H1 (cell line): ENCODE results near the gene PRSS2. TPM values are rescaled to one million over a fixed set of nuclear protein-coding genes. Genes with fewer than 3 reads are reported as not detected.
A peak's percentile ranks its signal among the peaks of the same experiment; 100 is the strongest.

Experiments
- CTCF ChIA-PET: fragments of 300-600 bp; sonication (Branson Sonifier 250); formaldehyde crosslinking; loops from one replicate; lab custom pipeline; 2021; ENCODE audit not compliant: partially characterized antibody; lab: Charles Lee
- POLR2A ChIA-PET: fragments of 300-600 bp; sonication (Branson Sonifier 250); formaldehyde crosslinking; loops from one replicate; lab custom pipeline; 2021; ENCODE audit warnings: inconsistent platforms; ENCODE audit not compliant: partially characterized antibody; lab: Charles Lee
- DNase-seq, 2 experiments: peaks; one replicate each; pipeline versions ENCODE4 v3.0.0 to v3.0.0-alpha.2; 2010 to 2022; ENCODE audit warnings: low spot score in 2 of 2, low read depth in 1 of 2, mixed read lengths in 1 of 2
- FAIRE-seq: peaks from 2 replicates; lab custom pipeline; 2011; peaks lifted over from hg19 to GRCh38; lab: Jason Lieb, UNC
- H2AFZ ChIP-seq: 2 replicates; pipeline ENCODE4 v1.8.1; 2012; ENCODE audit warnings: low read length, inconsistent platforms
- H2AK5ac ChIP-seq: 2 replicates; pipeline ENCODE4 v1.6.1; 2013; ENCODE audit warnings: low read depth, low read length
- H2BK120ac ChIP-seq: replicated peaks from 2 replicates; pipeline ENCODE3; 2013; ENCODE audit warnings: low read depth, low read length, inconsistent platforms
- H2BK12ac ChIP-seq: 2 replicates; pipeline ENCODE4 v1.6.1; 2013; ENCODE audit warnings: low read depth, low read length
- H2BK15ac ChIP-seq: 2 replicates; pipeline ENCODE4 v1.6.1; 2013; ENCODE audit warnings: low read length
- H2BK20ac ChIP-seq: 2 replicates; pipeline ENCODE4 v1.6.1; 2013; ENCODE audit warnings: low read length
- H2BK5ac ChIP-seq: 2 replicates; pipeline ENCODE4 v1.6.1; 2013; ENCODE audit warnings: low read depth, low read length
- H3K14ac ChIP-seq: 2 replicates; pipeline ENCODE4 v1.6.1; 2013; ENCODE audit warnings: inconsistent platforms; ENCODE audit not compliant: insufficient read length
- H3K18ac ChIP-seq: 2 replicates; pipeline ENCODE4 v1.6.1; 2013; ENCODE audit warnings: low read length; ENCODE audit errors: extremely low read depth
- H3K23ac ChIP-seq: 2 replicates; pipeline ENCODE4 v1.6.1; 2013; ENCODE audit warnings: inconsistent platforms; ENCODE audit not compliant: insufficient read length
- H3K23me2 ChIP-seq: 2 replicates; pipeline ENCODE4 v1.6.1; 2013; ENCODE audit warnings: low read depth, low read length
- H3K27ac ChIP-seq: 2 replicates; pipeline ENCODE4 v1.6.1; 2011; ENCODE audit warnings: low read depth, low read length, inconsistent platforms
- H3K27me3 ChIP-seq, 4 experiments: replicated peaks in 1 of 4; 1 replicate in 1 of 4; 2 replicates in 3 of 4; pipeline versions ENCODE4 v1.6.1 to v1.8.1; 2011 to 2013; ENCODE audit warnings: low read length in 3 of 4, mild to moderate bottlenecking in 3 of 4, inconsistent platforms in 2 of 4, mixed read lengths in 2 of 4, moderate library complexity in 1 of 4; ENCODE audit not compliant: control insufficient read depth in 3 of 4, insufficient read depth in 3 of 4; ENCODE audit errors: extremely low read depth in 1 of 4
- H3K36me3 ChIP-seq, 4 experiments: 2 replicates each; pipeline versions ENCODE4 v1.6.1 to v1.8.1; 2011 to 2013; ENCODE audit warnings: mild to moderate bottlenecking in 4 of 4, low read length in 3 of 4, moderate library complexity in 2 of 4, control low read depth in 1 of 4, inconsistent platforms in 1 of 4; ENCODE audit not compliant: insufficient read depth in 4 of 4, control insufficient read depth in 2 of 4
- H3K4ac ChIP-seq: replicated peaks from 2 replicates; pipeline ENCODE3; 2013; ENCODE audit warnings: low read length, low read depth, mixed read lengths, inconsistent platforms; ENCODE audit not compliant: insufficient read length
- H3K4me1 ChIP-seq, 4 experiments: replicated peaks in 1 of 4; 1 replicate in 1 of 4; 2 replicates in 3 of 4; pipeline versions ENCODE4 v1.6.1 to v1.8.1; 2011 to 2013; ENCODE audit warnings: low read length in 3 of 4, inconsistent platforms in 2 of 4, mixed read lengths in 1 of 4; ENCODE audit not compliant: insufficient read depth in 4 of 4, control insufficient read depth in 3 of 4
- H3K4me2 ChIP-seq, 2 experiments: 2 replicates each; pipeline versions ENCODE4 v1.6.1 to v1.8.1; 2011 to 2013; ENCODE audit warnings: low read depth in 2 of 2, low read length in 2 of 2, control low read depth in 1 of 2, inconsistent platforms in 1 of 2, mild to moderate bottlenecking in 1 of 2; ENCODE audit not compliant: insufficient read depth in 1 of 2
- H3K4me3 ChIP-seq, 4 experiments: fragments of 200-600, 300-600 bp in 1 of 4; sonication (generic), shearing (Covaris generic), sonication (Bioruptor Twin) in 1 of 4; 2 replicates each; pipeline versions ENCODE4 v1.5.1 to v1.8.1; 2011 to 2016; ENCODE audit warnings: low read length in 4 of 4, low read depth in 3 of 4, control low read depth in 2 of 4, inconsistent platforms in 2 of 4, mild to moderate bottlenecking in 2 of 4, mixed read lengths in 1 of 4, moderate library complexity in 1 of 4; ENCODE audit not compliant: insufficient read depth in 2 of 4; ENCODE audit errors: extremely low read depth in 1 of 4
- H3K56ac ChIP-seq: replicated peaks from 2 replicates; pipeline ENCODE3; 2013; ENCODE audit warnings: low read depth, mild to moderate bottlenecking, mixed read lengths, low read length, inconsistent platforms; ENCODE audit not compliant: insufficient read length
- H3K79me1 ChIP-seq: 2 replicates; pipeline ENCODE4 v1.6.1; 2013; ENCODE audit warnings: low read depth, low read length, control low read depth
- H3K79me2 ChIP-seq, 2 experiments: 2 replicates each; pipeline versions ENCODE4 v1.6.1 to v1.8.1; 2012 to 2013; ENCODE audit warnings: low read length in 2 of 2, mild to moderate bottlenecking in 2 of 2, inconsistent platforms in 1 of 2; ENCODE audit not compliant: insufficient read depth in 2 of 2, control insufficient read depth in 1 of 2
- H3K9ac ChIP-seq, 4 experiments: replicated peaks in 1 of 4; 1 replicate in 1 of 4; 2 replicates in 3 of 4; pipeline versions ENCODE4 v1.6.1 to v1.8.1; 2011 to 2013; ENCODE audit warnings: low read depth in 3 of 4, low read length in 3 of 4, control low read depth in 2 of 4, mild to moderate bottlenecking in 2 of 4, moderate library complexity in 2 of 4, inconsistent platforms in 1 of 4; ENCODE audit errors: extremely low read depth in 1 of 4
- H3K9me3 ChIP-seq, 2 experiments: 2 replicates each; pipeline versions ENCODE4 v1.6.1 to v1.8.1; 2012 to 2013; ENCODE audit warnings: mild to moderate bottlenecking in 2 of 2, moderate library complexity in 2 of 2, control low read depth in 1 of 2, inconsistent platforms in 1 of 2, low read depth in 1 of 2, low read length in 1 of 2, mixed read lengths in 1 of 2; ENCODE audit not compliant: insufficient read depth in 2 of 2
- H4K20me1 ChIP-seq, 2 experiments: replicated peaks in 1 of 2; 2 replicates each; pipeline versions ENCODE3 to v1.8.1; 2011 to 2013; ENCODE audit warnings: inconsistent platforms in 2 of 2, low read length in 2 of 2, mild to moderate bottlenecking in 1 of 2; ENCODE audit not compliant: insufficient read depth in 2 of 2, control insufficient read depth in 1 of 2
- H4K5ac ChIP-seq: 2 replicates; pipeline ENCODE4 v1.6.1; 2013; ENCODE audit warnings: low read length, low read depth, mixed read lengths, inconsistent platforms; ENCODE audit not compliant: insufficient read length
- H4K8ac ChIP-seq: 2 replicates; pipeline ENCODE4 v1.8.0; 2013; ENCODE audit warnings: mild to moderate bottlenecking, moderate library complexity, low read length, inconsistent platforms; ENCODE audit not compliant: insufficient read depth; ENCODE audit errors: extremely low read depth
- H4K91ac ChIP-seq: replicated peaks from 2 replicates; pipeline ENCODE3; 2013; ENCODE audit warnings: low read length, mixed read lengths, inconsistent platforms; ENCODE audit not compliant: insufficient read length
- CTCF ChIP-seq, 3 experiments: IDR thresholded peaks; 1 replicate in 2 of 3; 2 replicates in 1 of 3; pipeline versions ENCODE4 v1.5.1 to v1.6.1; 2011; ENCODE audit warnings: low read length in 3 of 3, mild to moderate bottlenecking in 3 of 3, inconsistent platforms in 2 of 3, low read depth in 1 of 3, moderate library complexity in 1 of 3; ENCODE audit not compliant: insufficient read depth in 1 of 3; ENCODE audit errors: control extremely low read depth in 1 of 3
- EP300 ChIP-seq, 2 experiments: IDR thresholded peaks; 1 replicate in 1 of 2; 2 replicates in 1 of 2; pipeline ENCODE4 v1.6.1; 2011 to 2012; ENCODE audit warnings: low read depth in 2 of 2, low read length in 2 of 2, mild to moderate bottlenecking in 2 of 2, borderline replicate concordance in 1 of 2, inconsistent platforms in 1 of 2, moderate library complexity in 1 of 2
- HDAC6 ChIP-seq: IDR thresholded peaks from one replicate; pipeline ENCODE4 v1.7.1; 2012; ENCODE audit warnings: low read depth, mild to moderate bottlenecking, inconsistent platforms, low read length, moderate library complexity
- JUND ChIP-seq: IDR thresholded peaks from 2 replicates; pipeline ENCODE4 v1.6.1; 2011; ENCODE audit warnings: mild to moderate bottlenecking, improper control_type of control experiment, low read length
- NANOG ChIP-seq: IDR thresholded peaks from 2 replicates; pipeline ENCODE4 v1.6.1; 2011; ENCODE audit warnings: low read length, low read depth, mild to moderate bottlenecking, inconsistent platforms; ENCODE audit not compliant: insufficient read depth, poor library complexity, severe bottlenecking
- PHF8 ChIP-seq: fragments of 200-600 bp; sonication (generic); conservative IDR thresholded peaks from 2 replicates; pipeline ENCODE4 v1.7.1; 2012; ENCODE audit warnings: low read depth, mild to moderate bottlenecking, inconsistent platforms, low read length, moderate library complexity
- SUZ12 ChIP-seq: fragments of 200-600 bp; sonication (generic); IDR thresholded peaks from 2 replicates; pipeline ENCODE4 v1.6.1; 2012; ENCODE audit warnings: mild to moderate bottlenecking, inconsistent platforms, low read length, moderate library complexity, mixed read lengths
- WGBS, 2 experiments: shearing (Covaris generic) in 1 of 2; methylation state at CpG; one replicate each; pipeline versions ENCODE4 v1.1.6 to v1.1.7; 2013 to 2015; ENCODE audit warnings: low lambda C conversion rate in 2 of 2, mixed read lengths in 2 of 2, inconsistent platforms in 1 of 2, low coverage in 1 of 2, missing lambda C conversion rate in 1 of 2; ENCODE audit not compliant: insufficient replicate concordance in 2 of 2, insufficient coverage in 1 of 2, insufficient read length in 1 of 2; ENCODE audit errors: extremely low coverage in 1 of 2, missing lambda C conversion rate in 1 of 2; 5-methylcytosine and 5-hydroxymethylcytosine counted together
- polyA plus RNA-seq, 7 experiments: library from polyadenylated mRNA; depleted of rRNA in 3 of 7; stranded (reverse) in 5 of 7; unstranded in 2 of 7; fragments of >200 nt in 5 of 7; fragments of 200-250 nt in 2 of 7; gene quantifications; 1 replicate in 5 of 7; 2 replicates in 1 of 7; 4 replicates in 1 of 7; pipeline versions ENCODE4 v1.2.1 to v1.2.3, GENCODE V29; 2011 to 2013; ENCODE audit warnings: missing spikeins in 2 of 7, mixed read lengths in 2 of 7
- total RNA-seq: library from RNA; stranded (reverse); fragmentation: NEBNext Ultra II Directional; extraction: Animal tissue kit (Norgen Biotek cat#: 25700); gene quantifications from 2 replicates; pipeline ENCODE4 v1.2.1, GENCODE V29; 2021

The PRSS2 gene
- total and polyA plus RNA-seq, 2 of the 8 experiments (the other 6 are each of a cell fraction or from before 2014, with no cell fraction given) = not detected

DNA sequence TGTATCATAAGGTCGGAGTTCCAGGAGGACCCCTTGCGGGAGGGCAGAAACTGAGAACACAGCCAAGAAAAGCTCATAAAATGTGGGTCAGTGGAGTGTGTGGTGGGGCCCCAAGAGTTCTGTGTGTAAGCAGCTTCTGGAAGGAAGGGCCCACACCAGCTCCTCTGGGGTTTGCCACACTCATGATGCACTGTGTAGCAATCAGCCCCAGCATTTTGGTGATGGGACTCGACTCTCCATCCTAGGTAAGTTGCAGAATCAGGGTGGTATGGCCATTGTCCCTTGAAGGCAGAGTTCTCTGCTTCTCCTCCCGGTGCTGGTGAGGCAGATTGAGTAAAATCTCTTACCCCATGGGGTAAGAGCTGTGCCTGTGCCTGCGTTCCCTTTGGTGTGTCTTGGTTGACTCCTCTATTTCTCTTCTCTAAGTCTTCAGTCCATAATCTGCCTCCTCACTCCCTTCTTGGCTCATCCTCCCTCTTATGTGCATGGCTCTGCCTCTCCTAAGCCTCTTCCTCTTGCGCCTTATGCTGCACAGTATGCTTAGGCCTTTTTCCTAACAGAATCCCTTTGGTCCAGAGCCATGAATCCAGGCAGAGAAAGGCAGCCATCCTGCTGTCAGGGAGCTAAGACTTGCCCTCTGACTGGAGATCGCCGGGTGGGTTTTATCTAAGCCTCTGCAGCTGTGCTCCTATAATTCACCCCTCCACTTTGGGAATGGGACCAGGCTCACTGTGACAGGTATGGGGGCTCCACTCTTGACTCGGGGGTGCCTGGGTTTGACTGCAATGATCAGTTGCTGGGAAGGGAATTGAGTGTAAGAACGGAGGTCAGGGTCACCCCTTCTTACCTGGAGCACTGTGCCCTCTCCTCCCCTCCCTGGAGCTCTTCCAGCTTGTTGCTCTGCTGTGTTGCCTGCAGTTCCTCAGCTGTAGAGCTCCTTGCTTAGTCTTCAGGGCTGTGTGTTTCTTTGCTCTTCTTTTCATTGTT is 17.8 kb downstream of the PRSS2 start:
- FAIRE-seq = no peak
- no peak overlapping the region for H3K14ac ChIP-seq
- no peak overlapping the region for H4K91ac ChIP-seq
- no peak overlapping the region for H2AFZ ChIP-seq
- no peaks in the 10 kb centered on the region for H3K79me2 ChIP-seq
- peak overlapping the region; percentile 72; the same call in 1 of the 2 replicates for H2BK15ac ChIP-seq
- H2AK5ac ChIP-seq = no peak overlapping the region
- H3K27ac ChIP-seq = no peak overlapping the region
- ChIA-PET POLR2A (interaction anchor here (0.6 to 0.7 kb wide), 2 partner anchors 27 to 107 kb away, joined by 3 read pairs; no protein-coding TSS in a partner anchor), CTCF (interaction anchor here (0.6 to 24.1 kb wide), 21 partner anchors 10 to 339 kb away, joined by 3 to 430 read pairs (median 3); no protein-coding TSS in a partner anchor)
- peak overlapping the region; percentile 60; the same call in 1 of the 2 replicates for H2BK12ac ChIP-seq
- H3K23ac ChIP-seq = no peak overlapping the region
- no peak overlapping the region for H4K5ac ChIP-seq
- H3K27me3 ChIP-seq = no peaks in the 10 kb centered on the region
- no peaks in the 10 kb centered on the region for H3K79me1 ChIP-seq
- H3K9ac ChIP-seq = no peak overlapping the region
- H2BK120ac ChIP-seq = no peak overlapping the region
- no peak overlapping the region for H4K8ac ChIP-seq
- 0 out of 2 replicates have a peak overlapping the region, but pooled peaks have one; percentile 17 for H3K18ac ChIP-seq
- no peaks in the 10 kb centered on the region for H3K23me2 ChIP-seq
- WGBS, 2 experiments = 88% methylated on average over 10 of the region's 10 CpGs; no CpG with 5 or more reads in 1 of the 2 experiments
- no peak overlapping the region for H3K56ac ChIP-seq
- H3K9me3 ChIP-seq = no peaks in the 10 kb centered on the region
- H4K20me1 ChIP-seq = no peaks in the 10 kb centered on the region
- H3K4me2 ChIP-seq = no peak overlapping the region
- H3K4ac ChIP-seq = no peak overlapping the region
- DNase-seq = no peak
- no peak overlapping the region for H2BK20ac ChIP-seq
- H3K4me3 ChIP-seq = no peak overlapping the region
- H2BK5ac ChIP-seq = 0 out of 2 replicates have a peak overlapping the region, but pooled peaks have one; percentile 12
- no peaks in the 10 kb centered on the region for H3K4me1 ChIP-seq
- no peaks in the 10 kb centered on the region for H3K36me3 ChIP-seq
- TF ChIP-seq PHF8 (no peak), CTCF (IDR thresholded peaks at IDR 0.05; ENCODE audit: control extremely low read depth in 1 of 3, insufficient read depth in 1 of 3, low read depth in 1 of 3, low read length in 3 of 3) (no peak), NANOG (no peak), HDAC6 (no peak), EP300 (IDR thresholded peaks at IDR 0.05; ENCODE audit: borderline replicate concordance in 1 of 2, low read depth in 2 of 2, low read length in 2 of 2) (no peak), JUND (no peak), SUZ12 (no peak)
